H1 (cell line): ENCODE data around the gene TMIGD2. TPM values are rescaled to one million over a fixed set of nuclear protein-coding genes. Genes with fewer than 3 reads are reported as not detected.
"Not testable (repeated sequence)": the region's sequence is repeated elsewhere in the genome, so short reads cannot be mapped to it uniquely, and the experiment has no call there.

Source experiments
- CTCF ChIA-PET: fragments of 300-600 bp; sonication (Branson Sonifier 250); formaldehyde crosslinking; loops from one replicate; lab custom pipeline; 2021; ENCODE audit not compliant: partially characterized antibody; lab: Charles Lee
- POLR2A ChIA-PET: fragments of 300-600 bp; sonication (Branson Sonifier 250); formaldehyde crosslinking; loops from one replicate; lab custom pipeline; 2021; ENCODE audit warnings: inconsistent platforms; ENCODE audit not compliant: partially characterized antibody; lab: Charles Lee
- DNase-seq, 2 experiments: peaks; one replicate each; pipeline versions ENCODE4 v3.0.0 to v3.0.0-alpha.2; 2010 to 2022; ENCODE audit warnings: low spot score in 2 of 2, low read depth in 1 of 2, mixed read lengths in 1 of 2
- FAIRE-seq: peaks from 2 replicates; lab custom pipeline; 2011; peaks lifted over from hg19 to GRCh38; lab: Jason Lieb, UNC
- H2AFZ ChIP-seq: 2 replicates; pipeline ENCODE4 v1.8.1; 2012; ENCODE audit warnings: low read length, inconsistent platforms
- H2AK5ac ChIP-seq: 2 replicates; pipeline ENCODE4 v1.6.1; 2013; ENCODE audit warnings: low read depth, low read length
- H2BK120ac ChIP-seq: replicated peaks from 2 replicates; pipeline ENCODE3; 2013; ENCODE audit warnings: low read depth, low read length, inconsistent platforms
- H2BK12ac ChIP-seq: 2 replicates; pipeline ENCODE4 v1.6.1; 2013; ENCODE audit warnings: low read depth, low read length
- H2BK15ac ChIP-seq: 2 replicates; pipeline ENCODE4 v1.6.1; 2013; ENCODE audit warnings: low read length
- H2BK20ac ChIP-seq: 2 replicates; pipeline ENCODE4 v1.6.1; 2013; ENCODE audit warnings: low read length
- H2BK5ac ChIP-seq: 2 replicates; pipeline ENCODE4 v1.6.1; 2013; ENCODE audit warnings: low read depth, low read length
- H3K14ac ChIP-seq: 2 replicates; pipeline ENCODE4 v1.6.1; 2013; ENCODE audit warnings: inconsistent platforms; ENCODE audit not compliant: insufficient read length
- H3K18ac ChIP-seq: 2 replicates; pipeline ENCODE4 v1.6.1; 2013; ENCODE audit warnings: low read length; ENCODE audit errors: extremely low read depth
- H3K23ac ChIP-seq: 2 replicates; pipeline ENCODE4 v1.6.1; 2013; ENCODE audit warnings: inconsistent platforms; ENCODE audit not compliant: insufficient read length
- H3K23me2 ChIP-seq: 2 replicates; pipeline ENCODE4 v1.6.1; 2013; ENCODE audit warnings: low read depth, low read length
- H3K27ac ChIP-seq: 2 replicates; pipeline ENCODE4 v1.6.1; 2011; ENCODE audit warnings: low read depth, low read length, inconsistent platforms
- H3K27me3 ChIP-seq, 4 experiments: replicated peaks in 1 of 4; 1 replicate in 1 of 4; 2 replicates in 3 of 4; pipeline versions ENCODE4 v1.6.1 to v1.8.1; 2011 to 2013; ENCODE audit warnings: low read length in 3 of 4, mild to moderate bottlenecking in 3 of 4, inconsistent platforms in 2 of 4, mixed read lengths in 2 of 4, moderate library complexity in 1 of 4; ENCODE audit not compliant: control insufficient read depth in 3 of 4, insufficient read depth in 3 of 4; ENCODE audit errors: extremely low read depth in 1 of 4
- H3K36me3 ChIP-seq, 4 experiments: 2 replicates each; pipeline versions ENCODE4 v1.6.1 to v1.8.1; 2011 to 2013; ENCODE audit warnings: mild to moderate bottlenecking in 4 of 4, low read length in 3 of 4, moderate library complexity in 2 of 4, control low read depth in 1 of 4, inconsistent platforms in 1 of 4; ENCODE audit not compliant: insufficient read depth in 4 of 4, control insufficient read depth in 2 of 4
- H3K4ac ChIP-seq: replicated peaks from 2 replicates; pipeline ENCODE3; 2013; ENCODE audit warnings: low read length, low read depth, mixed read lengths, inconsistent platforms; ENCODE audit not compliant: insufficient read length
- H3K4me1 ChIP-seq, 4 experiments: replicated peaks in 1 of 4; 1 replicate in 1 of 4; 2 replicates in 3 of 4; pipeline versions ENCODE4 v1.6.1 to v1.8.1; 2011 to 2013; ENCODE audit warnings: low read length in 3 of 4, inconsistent platforms in 2 of 4, mixed read lengths in 1 of 4; ENCODE audit not compliant: insufficient read depth in 4 of 4, control insufficient read depth in 3 of 4
- H3K4me2 ChIP-seq, 2 experiments: 2 replicates each; pipeline versions ENCODE4 v1.6.1 to v1.8.1; 2011 to 2013; ENCODE audit warnings: low read depth in 2 of 2, low read length in 2 of 2, control low read depth in 1 of 2, inconsistent platforms in 1 of 2, mild to moderate bottlenecking in 1 of 2; ENCODE audit not compliant: insufficient read depth in 1 of 2
- H3K4me3 ChIP-seq, 4 experiments: fragments of 200-600, 300-600 bp in 1 of 4; sonication (generic), shearing (Covaris generic), sonication (Bioruptor Twin) in 1 of 4; 2 replicates each; pipeline versions ENCODE4 v1.5.1 to v1.8.1; 2011 to 2016; ENCODE audit warnings: low read length in 4 of 4, low read depth in 3 of 4, control low read depth in 2 of 4, inconsistent platforms in 2 of 4, mild to moderate bottlenecking in 2 of 4, mixed read lengths in 1 of 4, moderate library complexity in 1 of 4; ENCODE audit not compliant: insufficient read depth in 2 of 4; ENCODE audit errors: extremely low read depth in 1 of 4
- H3K56ac ChIP-seq: replicated peaks from 2 replicates; pipeline ENCODE3; 2013; ENCODE audit warnings: low read depth, mild to moderate bottlenecking, mixed read lengths, low read length, inconsistent platforms; ENCODE audit not compliant: insufficient read length
- H3K79me1 ChIP-seq: 2 replicates; pipeline ENCODE4 v1.6.1; 2013; ENCODE audit warnings: low read depth, low read length, control low read depth
- H3K79me2 ChIP-seq, 2 experiments: 2 replicates each; pipeline versions ENCODE4 v1.6.1 to v1.8.1; 2012 to 2013; ENCODE audit warnings: low read length in 2 of 2, mild to moderate bottlenecking in 2 of 2, inconsistent platforms in 1 of 2; ENCODE audit not compliant: insufficient read depth in 2 of 2, control insufficient read depth in 1 of 2
- H3K9ac ChIP-seq, 4 experiments: replicated peaks in 1 of 4; 1 replicate in 1 of 4; 2 replicates in 3 of 4; pipeline versions ENCODE4 v1.6.1 to v1.8.1; 2011 to 2013; ENCODE audit warnings: low read depth in 3 of 4, low read length in 3 of 4, control low read depth in 2 of 4, mild to moderate bottlenecking in 2 of 4, moderate library complexity in 2 of 4, inconsistent platforms in 1 of 4; ENCODE audit errors: extremely low read depth in 1 of 4
- H3K9me3 ChIP-seq, 2 experiments: 2 replicates each; pipeline versions ENCODE4 v1.6.1 to v1.8.1; 2012 to 2013; ENCODE audit warnings: mild to moderate bottlenecking in 2 of 2, moderate library complexity in 2 of 2, control low read depth in 1 of 2, inconsistent platforms in 1 of 2, low read depth in 1 of 2, low read length in 1 of 2, mixed read lengths in 1 of 2; ENCODE audit not compliant: insufficient read depth in 2 of 2
- H4K20me1 ChIP-seq, 2 experiments: replicated peaks in 1 of 2; 2 replicates each; pipeline versions ENCODE3 to v1.8.1; 2011 to 2013; ENCODE audit warnings: inconsistent platforms in 2 of 2, low read length in 2 of 2, mild to moderate bottlenecking in 1 of 2; ENCODE audit not compliant: insufficient read depth in 2 of 2, control insufficient read depth in 1 of 2
- H4K5ac ChIP-seq: 2 replicates; pipeline ENCODE4 v1.6.1; 2013; ENCODE audit warnings: low read length, low read depth, mixed read lengths, inconsistent platforms; ENCODE audit not compliant: insufficient read length
- H4K8ac ChIP-seq: 2 replicates; pipeline ENCODE4 v1.8.0; 2013; ENCODE audit warnings: mild to moderate bottlenecking, moderate library complexity, low read length, inconsistent platforms; ENCODE audit not compliant: insufficient read depth; ENCODE audit errors: extremely low read depth
- H4K91ac ChIP-seq: replicated peaks from 2 replicates; pipeline ENCODE3; 2013; ENCODE audit warnings: low read length, mixed read lengths, inconsistent platforms; ENCODE audit not compliant: insufficient read length
- WGBS, 2 experiments: shearing (Covaris generic) in 1 of 2; methylation state at CpG; one replicate each; pipeline versions ENCODE4 v1.1.6 to v1.1.7; 2013 to 2015; ENCODE audit warnings: low lambda C conversion rate in 2 of 2, mixed read lengths in 2 of 2, inconsistent platforms in 1 of 2, low coverage in 1 of 2, missing lambda C conversion rate in 1 of 2; ENCODE audit not compliant: insufficient replicate concordance in 2 of 2, insufficient coverage in 1 of 2, insufficient read length in 1 of 2; ENCODE audit errors: extremely low coverage in 1 of 2, missing lambda C conversion rate in 1 of 2; 5-methylcytosine and 5-hydroxymethylcytosine counted together
- polyA plus RNA-seq, 7 experiments: library from polyadenylated mRNA; depleted of rRNA in 3 of 7; stranded (reverse) in 5 of 7; unstranded in 2 of 7; fragments of >200 nt in 5 of 7; fragments of 200-250 nt in 2 of 7; gene quantifications; 1 replicate in 5 of 7; 2 replicates in 1 of 7; 4 replicates in 1 of 7; pipeline versions ENCODE4 v1.2.1 to v1.2.3, GENCODE V29; 2011 to 2013; ENCODE audit warnings: missing spikeins in 2 of 7, mixed read lengths in 2 of 7
- total RNA-seq: library from RNA; stranded (reverse); fragmentation: NEBNext Ultra II Directional; extraction: Animal tissue kit (Norgen Biotek cat#: 25700); gene quantifications from 2 replicates; pipeline ENCODE4 v1.2.1, GENCODE V29; 2021

TMIGD2 gene
- total and polyA plus RNA-seq, 2 of the 8 experiments (the other 6 are each of a cell fraction or from before 2014, with no cell fraction given) = 0.39 to 0.41 TPM

DNA sequence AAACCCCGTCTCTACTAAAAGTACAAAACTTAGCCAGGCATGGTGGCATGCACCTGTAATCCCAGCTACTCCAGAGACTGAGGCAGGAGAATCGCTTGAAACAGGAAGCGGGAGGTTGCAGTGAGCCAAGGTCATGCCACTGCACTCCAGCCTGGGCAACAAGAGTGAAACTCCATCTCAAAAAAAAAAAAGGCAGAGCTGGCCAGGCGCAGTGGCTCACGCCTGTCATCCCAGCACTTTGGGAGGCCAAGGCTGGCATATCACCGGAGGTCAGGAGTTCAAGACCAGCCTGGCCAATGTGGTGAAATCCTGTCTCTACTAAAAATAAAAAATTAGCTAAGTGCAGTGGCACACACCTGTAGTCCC lies 27.9 kb downstream of the TMIGD2 start:
- H3K27me3 ChIP-seq, H3K4me3 ChIP-seq, H3K27ac ChIP-seq, H2AFZ ChIP-seq, H2BK15ac ChIP-seq, H2BK5ac ChIP-seq, H3K36me3 ChIP-seq, H2AK5ac ChIP-seq, H2BK120ac ChIP-seq, H3K4me2 ChIP-seq, H2BK12ac ChIP-seq, H3K4ac ChIP-seq, H3K9ac ChIP-seq, H4K8ac ChIP-seq, DNase-seq, H3K4me1 ChIP-seq, H3K56ac ChIP-seq, H3K9me3 ChIP-seq, H3K18ac ChIP-seq, H3K23ac ChIP-seq, H2BK20ac ChIP-seq, H3K79me1 ChIP-seq, H3K14ac ChIP-seq, H4K91ac ChIP-seq, FAIRE-seq, H3K23me2 ChIP-seq, H4K5ac ChIP-seq, H4K20me1 ChIP-seq, H3K79me2 ChIP-seq: not testable (repeated sequence)
- 89% methylated on average over 6 of the region's 6 CpGs; no CpG with 5 or more reads in 1 of the 2 experiments for WGBS, 2 experiments
- ChIA-PET POLR2A (interaction anchor here (0.7 to 4.0 kb wide), 4 partner anchors 8 to 170 kb away, joined by 3 to 19 read pairs (median 3); partner anchors contain the start of gene MPND), CTCF (interaction anchor here (0.6 to 14.6 kb wide), 5 partner anchors 19 to 266 kb away, joined by 3 to 311 read pairs (median 3); partner anchors contain the start of genes MPND and STAP2)
